ENCODE measurements around the gene P2RY8.

P2RY8 gene

DNA sequence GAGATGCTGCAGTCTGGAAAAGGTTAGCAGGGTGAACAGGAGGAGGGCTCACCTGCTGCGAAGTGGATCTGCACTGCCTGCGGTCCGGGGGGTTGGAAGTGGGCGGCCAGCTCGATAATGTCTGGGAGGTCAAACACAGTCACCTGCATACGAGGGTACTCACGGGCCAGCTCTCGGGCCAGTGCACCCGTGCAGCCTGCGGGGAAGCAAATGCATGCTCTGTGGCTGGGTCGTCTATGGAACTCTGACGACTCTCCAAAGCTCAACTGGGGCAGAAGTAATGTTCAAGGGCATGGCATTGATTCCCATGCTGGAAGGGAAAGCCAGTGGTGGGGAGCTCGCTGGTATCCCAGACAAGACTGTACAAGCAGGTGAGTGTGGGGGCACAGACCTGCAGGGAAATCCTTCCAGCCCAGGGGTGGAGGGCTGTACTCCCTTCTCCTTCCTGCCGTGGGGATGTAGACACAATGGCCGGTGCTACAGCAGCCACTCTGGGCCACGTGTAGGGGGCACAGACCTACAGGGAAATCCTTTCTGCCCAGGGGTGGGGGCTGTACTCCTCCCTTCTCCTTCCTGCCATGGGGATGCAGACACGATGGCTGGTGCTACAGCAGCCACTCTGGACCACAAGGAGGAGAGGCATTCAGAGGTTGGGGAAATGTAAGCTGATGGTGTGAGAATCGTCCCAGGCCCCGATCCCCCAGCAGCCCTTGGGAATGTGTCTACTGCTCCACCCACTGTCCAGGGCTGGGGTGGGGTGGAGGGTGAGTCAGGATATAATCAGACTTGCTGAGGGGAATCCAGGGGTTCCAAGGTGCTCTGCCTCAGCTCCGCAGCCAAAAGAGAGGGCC lies 118.8 kb downstream of the P2RY8 start:
- TF ChIP-seq, protein P1, sequence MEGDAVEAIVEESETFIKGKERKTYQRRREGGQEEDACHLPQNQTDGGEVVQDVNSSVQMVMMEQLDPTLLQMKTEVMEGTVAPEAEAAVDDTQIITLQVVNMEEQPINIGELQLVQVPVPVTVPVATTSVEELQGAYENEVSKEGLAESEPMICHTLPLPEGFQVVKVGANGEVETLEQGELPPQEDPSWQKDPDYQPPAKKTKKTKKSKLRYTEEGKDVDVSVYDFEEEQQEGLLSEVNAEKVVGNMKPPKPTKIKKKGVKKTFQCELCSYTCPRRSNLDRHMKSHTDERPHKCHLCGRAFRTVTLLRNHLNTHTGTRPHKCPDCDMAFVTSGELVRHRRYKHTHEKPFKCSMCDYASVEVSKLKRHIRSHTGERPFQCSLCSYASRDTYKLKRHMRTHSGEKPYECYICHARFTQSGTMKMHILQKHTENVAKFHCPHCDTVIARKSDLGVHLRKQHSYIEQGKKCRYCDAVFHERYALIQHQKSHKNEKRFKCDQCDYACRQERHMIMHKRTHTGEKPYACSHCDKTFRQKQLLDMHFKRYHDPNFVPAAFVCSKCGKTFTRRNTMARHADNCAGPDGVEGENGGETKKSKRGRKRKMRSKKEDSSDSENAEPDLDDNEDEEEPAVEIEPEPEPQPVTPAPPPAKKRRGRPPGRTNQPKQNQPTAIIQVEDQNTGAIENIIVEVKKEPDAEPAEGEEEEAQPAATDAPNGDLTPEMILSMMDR (IDR thresholded peaks at IDR 0.05; ENCODE audit: low read depth, low read length): no peak
- H3K4me3 ChIP-seq (replicated peaks in 1 of 2; ENCODE audit: low read depth in 2 of 2, low read length in 2 of 2): no peak overlapping the region
- DNase-seq (ENCODE audit: low read depth in 2 of 2): no peak

DNA sequence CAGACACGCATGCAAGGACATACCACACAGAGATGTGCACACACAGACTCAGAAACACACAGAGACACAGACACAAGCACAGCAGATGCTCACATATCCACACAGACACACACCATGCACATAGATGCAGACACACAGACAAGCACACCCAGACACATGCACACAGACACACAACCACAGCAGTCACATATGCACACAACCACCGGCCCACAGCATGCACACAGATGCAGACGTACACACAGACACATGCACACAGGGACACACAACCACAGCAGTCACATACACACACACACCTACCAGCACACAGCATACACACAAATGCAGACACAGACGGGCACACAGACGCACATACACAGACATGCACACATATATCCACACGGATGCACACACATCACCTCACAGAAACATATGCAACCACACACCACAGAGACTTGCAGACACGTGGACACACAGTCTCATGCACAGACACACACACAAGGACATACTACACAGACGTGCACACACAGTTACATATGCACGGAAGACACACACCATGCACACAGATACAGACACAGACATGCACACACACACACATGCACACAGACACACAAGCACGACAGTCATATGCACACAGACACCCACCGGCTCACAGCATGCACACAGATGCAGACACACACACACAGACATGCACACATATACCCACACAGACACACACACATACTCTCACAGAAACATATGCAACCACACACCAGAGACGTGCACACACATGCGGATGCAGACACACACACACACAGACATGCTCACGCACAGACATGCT lies 119.8 kb downstream of the P2RY8 start:
- TF ChIP-seq, protein P1 (IDR thresholded peaks at IDR 0.05; ENCODE audit: low read depth, low read length): no peak
- DNase-seq (ENCODE audit: low read depth in 2 of 2): no peak
- no peak overlapping the region for H3K4me3 ChIP-seq (replicated peaks in 1 of 2; ENCODE audit: low read depth in 2 of 2, low read length in 2 of 2)

DNA sequence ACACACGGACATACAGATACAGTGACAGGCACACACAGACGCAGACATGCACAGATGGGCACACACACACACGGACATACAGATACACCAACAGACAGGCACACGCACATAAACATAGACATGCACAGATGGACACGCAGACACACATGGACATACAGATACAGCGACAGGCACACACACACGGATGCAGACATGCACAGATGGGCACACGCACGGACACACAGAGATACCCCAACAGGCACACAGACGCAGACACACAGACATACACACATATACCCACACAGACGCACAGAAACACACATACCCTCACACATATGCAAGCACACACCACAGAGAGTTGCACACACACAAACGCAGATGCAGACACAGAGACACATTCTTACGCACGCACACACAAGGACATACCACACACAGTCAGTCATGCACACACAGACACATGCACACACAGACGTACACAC lies 120.6 kb downstream of the P2RY8 start:
- no peak overlapping the region for H3K4me3 ChIP-seq (replicated peaks in 1 of 2; ENCODE audit: low read depth in 2 of 2, low read length in 2 of 2)
- DNase-seq (ENCODE audit: low read depth in 2 of 2): no peak
- TF ChIP-seq, protein P1 (IDR thresholded peaks at IDR 0.05; ENCODE audit: low read depth, low read length): no peak

All from cardiac fibroblast (primary cell).